ENCODE results near the gene NKAPL. TPM values are rescaled to one million over a fixed set of nuclear protein-coding genes. Genes with fewer than 3 reads are reported as not detected.

Gene NKAPL
- total and polyA plus RNA-seq, 2 of the 13 experiments (the other 11 are each of a cell fraction or from before 2014, with no cell fraction given), result not detected

GRCh38 chr6:28266962-28267694, 8.0 kb downstream of the NKAPL start, which contains the start of gene ZSCAN26 (continued):
- peak; percentile 85 for TF ChIP-seq ZBTB25 (CRISPR knock-in tag; IDR thresholded peaks at IDR 0.05)
- TF ChIP-seq TERF1 (CRISPR knock-in tag; IDR thresholded peaks at IDR 0.05), result no peak
- no peak for TF ChIP-seq ZNF260 (CRISPR knock-in tag; IDR thresholded peaks at IDR 0.05; ENCODE audit: borderline replicate concordance, low read depth)
- TF ChIP-seq ATM (IDR thresholded peaks at IDR 0.05; ENCODE audit: borderline replicate concordance), result no peak
- peak; percentile 65; the same call in 1 of the 2 replicates for TF ChIP-seq FOXK1 (CRISPR knock-in tag; IDR thresholded peaks at IDR 0.05; ENCODE audit: borderline replicate concordance, low read depth)
- peak; percentile 33; the same call in 1 of the 2 replicates for TF ChIP-seq GABPA (IDR thresholded peaks at IDR 0.05; ENCODE audit: low read depth, low read length)
- peak; percentile 88 for TF ChIP-seq GABPA (CRISPR knock-in tag; IDR thresholded peaks at IDR 0.05; ENCODE audit: low read depth)
- peak; percentile 74; the same call in 1 of the 2 replicates for TF ChIP-seq KDM4B (CRISPR knock-in tag; IDR thresholded peaks at IDR 0.05)
- TF ChIP-seq TCF12 (IDR thresholded peaks at IDR 0.05), result no peak
- TF ChIP-seq TCF12 (CRISPR knock-in tag; IDR thresholded peaks at IDR 0.05), result no peak
- peak; percentile 83; the same call in 1 of the 2 replicates for TF ChIP-seq ZFP36L2 (CRISPR knock-in tag; IDR thresholded peaks at IDR 0.05)
- peak; percentile 78; the same call in 1 of the 2 replicates for TF ChIP-seq ATF7-NPFF (CRISPR knock-in tag; IDR thresholded peaks at IDR 0.05; ENCODE audit: low read depth)
- TF ChIP-seq ARHGAP35 (CRISPR knock-in tag; IDR thresholded peaks at IDR 0.05; ENCODE audit: borderline replicate concordance), result 0 out of 2 replicates have a peak, but pooled peaks have one; percentile 82
- peak; percentile 97 for TF ChIP-seq ZNF280B (CRISPR knock-in tag; IDR thresholded peaks at IDR 0.05; ENCODE audit: borderline replicate concordance)
- TF ChIP-seq THAP7 (CRISPR knock-in tag; IDR thresholded peaks at IDR 0.05), result no peak; the same call in 1 of the 2 replicates
- peak; percentile 96 for TF ChIP-seq KLF12 (CRISPR knock-in tag; IDR thresholded peaks at IDR 0.05; ENCODE audit: borderline replicate concordance)
- peak; percentile 69; the same call in 1 of the 2 replicates for TF ChIP-seq FOXO1 (CRISPR knock-in tag; IDR thresholded peaks at IDR 0.05)
- TF ChIP-seq RXRB (CRISPR knock-in tag; IDR thresholded peaks at IDR 0.05; ENCODE audit: borderline replicate concordance), result peak; percentile 64; the same call in 1 of the 2 replicates
- no peak for TF ChIP-seq ZNF253 (CRISPR knock-in tag; IDR thresholded peaks at IDR 0.05; ENCODE audit: borderline replicate concordance)
- TF ChIP-seq IKZF4 (CRISPR knock-in tag; IDR thresholded peaks at IDR 0.05; ENCODE audit: borderline replicate concordance, low read depth, not compliant biosample characterization), result peak; percentile 46
- no peak for TF ChIP-seq SIX1 (CRISPR knock-in tag; IDR thresholded peaks at IDR 0.05; ENCODE audit: borderline replicate concordance)
- TF ChIP-seq NCOA5 (CRISPR knock-in tag; IDR thresholded peaks at IDR 0.05), result no peak
- TF ChIP-seq HNRNPLL (IDR thresholded peaks at IDR 0.05; ENCODE audit: low read depth, low read length, poor library complexity, severe bottlenecking), result peak; percentile 68
- TF ChIP-seq ZSCAN22 (CRISPR knock-in tag; IDR thresholded peaks at IDR 0.05), result no peak
- peak; percentile 88 for TF ChIP-seq ZSCAN21 (CRISPR knock-in tag; IDR thresholded peaks at IDR 0.05; ENCODE audit: borderline replicate concordance)
- TF ChIP-seq POLR2AphosphoS5 (IDR thresholded peaks at IDR 0.05; ENCODE audit: low read depth, low read length), result peak; percentile 82

Measured in HepG2 (cell line).